Measurements from ENCODE around the gene ARTN.

The ARTN gene

GRCh38 chr1:43947874-43948437 is 14.4 kb downstream of the ARTN start:
- no peak for DNase-seq (ENCODE audit: low spot score)

DNA sequence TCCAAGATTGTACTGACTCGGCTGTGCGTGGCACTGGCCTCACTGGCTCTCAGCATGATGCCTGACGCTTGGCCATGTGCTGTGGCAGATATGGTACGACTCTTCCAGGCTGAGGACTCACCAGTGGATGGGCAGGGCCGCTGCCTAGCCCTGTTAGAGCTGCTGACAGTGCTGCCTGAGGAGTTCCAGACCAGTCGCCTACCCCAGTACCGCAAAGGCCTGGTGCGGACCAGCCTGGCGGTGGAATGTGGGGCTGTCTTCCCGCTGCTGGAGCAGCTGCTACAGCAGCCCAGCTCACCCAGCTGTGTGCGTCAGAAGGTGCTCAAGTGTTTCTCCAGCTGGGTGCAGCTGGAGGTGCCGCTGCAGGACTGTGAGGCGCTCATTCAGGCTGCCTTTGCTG is 16.1 kb downstream of the ARTN start:
- no peak for DNase-seq (ENCODE audit: low spot score)

DNA sequence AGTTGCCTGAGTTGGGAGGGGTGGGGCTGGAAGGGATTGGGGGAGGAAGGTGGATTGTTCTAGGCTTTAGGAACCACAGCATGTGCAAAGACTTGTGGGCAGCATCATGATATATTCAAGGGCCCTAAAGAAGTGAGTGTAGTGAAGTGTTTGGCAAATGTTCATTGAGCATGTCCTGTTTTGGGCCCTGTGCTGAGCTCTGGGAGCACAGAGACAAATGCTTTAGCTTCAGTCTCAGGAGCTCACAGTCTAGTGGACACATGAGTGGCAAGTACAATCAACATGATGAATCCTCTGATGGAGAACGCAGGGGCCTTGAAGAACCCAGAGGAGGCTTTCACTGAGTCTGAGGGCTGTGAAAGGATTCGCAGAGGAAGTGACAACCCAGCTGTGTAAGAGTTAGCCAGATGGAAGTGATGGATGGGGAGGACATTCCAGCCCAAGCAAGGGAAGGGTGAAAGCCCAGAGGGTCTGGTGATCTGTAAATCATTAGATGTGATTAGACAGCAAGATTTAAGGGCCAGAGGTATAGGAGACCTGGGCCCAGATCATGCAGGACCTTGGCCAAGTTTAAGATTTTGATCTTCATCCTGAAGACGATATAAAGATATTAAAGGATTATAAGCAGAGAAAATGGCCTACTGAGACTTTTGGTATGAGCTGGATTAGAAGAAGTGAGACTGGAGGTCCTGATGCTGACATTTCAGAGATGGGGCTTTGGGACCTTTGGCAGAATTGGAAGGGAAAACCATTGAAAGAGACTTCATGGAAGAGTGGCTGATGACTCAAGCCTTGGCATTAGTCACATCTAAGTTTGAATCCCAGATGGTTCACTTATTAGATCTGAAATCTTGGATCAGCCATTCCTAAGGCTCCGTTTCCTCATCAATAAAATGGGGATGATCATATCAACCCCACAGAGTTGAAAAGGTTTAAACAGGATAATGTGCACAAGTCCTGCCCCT is 17.7 kb downstream of the ARTN start:
- DNase-seq (ENCODE audit: low spot score): no peak

GRCh38 chr1:43952731-43953346 is 19.2 kb downstream of the ARTN start:
- DNase-seq (ENCODE audit: low spot score): no peak

DNA sequence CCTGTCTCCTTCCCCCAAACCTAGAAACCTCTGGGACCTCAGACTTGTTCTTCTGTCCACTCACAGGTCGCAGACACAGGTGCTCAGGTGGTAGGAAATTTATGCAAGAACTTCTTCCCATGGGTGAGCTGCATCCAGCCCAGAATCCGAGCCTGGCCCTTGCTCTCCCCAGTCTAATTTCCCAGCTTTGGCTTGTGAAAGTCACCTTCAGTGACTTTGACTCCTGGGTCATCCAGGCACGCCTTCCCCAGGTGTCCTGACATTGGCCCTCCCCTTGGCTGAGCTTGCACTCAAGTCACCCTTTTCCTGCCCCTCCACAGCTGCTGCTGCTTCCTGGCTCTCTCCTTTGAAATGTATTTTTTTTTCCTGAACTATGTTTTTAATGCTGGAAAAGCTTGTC is 19.8 kb downstream of the ARTN start:
- no peak for DNase-seq (ENCODE audit: low spot score)

DNA sequence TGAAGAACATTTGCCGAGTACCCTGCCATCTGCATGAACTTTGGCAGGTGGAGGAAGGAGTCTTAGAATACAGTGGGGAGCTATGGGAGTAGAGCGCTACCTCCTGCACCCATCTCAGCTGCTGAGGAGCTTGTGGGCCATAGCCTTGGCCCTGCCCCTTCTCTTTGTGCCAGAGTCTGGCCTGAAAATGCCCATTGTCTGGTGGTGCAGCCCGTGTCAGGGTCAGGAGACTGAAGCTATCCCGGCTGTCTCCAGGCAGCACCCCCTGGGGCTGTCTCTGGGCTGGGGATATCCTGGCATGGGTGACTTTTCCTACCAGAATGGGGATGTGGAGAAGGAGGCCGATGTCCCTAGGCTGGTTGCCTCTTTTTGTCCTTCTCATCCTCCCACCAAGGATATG is 20.4 kb downstream of the ARTN start:
- DNase-seq (ENCODE audit: low spot score): no peak

DNA sequence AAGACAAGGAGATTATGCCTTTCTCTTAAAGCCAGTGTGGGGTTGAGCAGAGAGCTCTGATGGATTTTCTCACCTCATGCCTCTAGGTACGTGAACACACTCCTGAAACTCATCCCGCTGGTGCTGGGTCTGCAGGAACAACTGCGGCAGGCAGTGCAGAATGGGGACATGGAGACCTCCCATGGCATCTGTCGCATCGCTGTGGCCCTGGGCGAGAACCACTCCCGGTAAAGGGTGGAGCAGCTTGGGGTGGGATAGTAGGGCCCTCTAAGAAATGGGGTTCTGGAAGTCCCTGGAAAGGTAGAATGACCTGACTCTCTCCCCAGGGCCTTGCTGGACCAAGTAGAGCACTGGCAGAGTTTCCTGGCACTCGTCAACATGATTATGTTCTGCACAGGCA is 22.6 kb downstream of the ARTN start:
- no peak for DNase-seq (ENCODE audit: low spot score)

GRCh38 chr1:43957407-43958040 is 23.9 kb downstream of the ARTN start:
- no peak for DNase-seq (ENCODE audit: low spot score)

GRCh38 chr1:43958351-43959255 is 25.0 kb downstream of the ARTN start:
- no peak for DNase-seq (ENCODE audit: low spot score)

- no peak for DNase-seq (ENCODE audit: low spot score)
Observed at GRCh38 chr1:43960798-43961197, 27.2 kb downstream of the ARTN start.

DNA sequence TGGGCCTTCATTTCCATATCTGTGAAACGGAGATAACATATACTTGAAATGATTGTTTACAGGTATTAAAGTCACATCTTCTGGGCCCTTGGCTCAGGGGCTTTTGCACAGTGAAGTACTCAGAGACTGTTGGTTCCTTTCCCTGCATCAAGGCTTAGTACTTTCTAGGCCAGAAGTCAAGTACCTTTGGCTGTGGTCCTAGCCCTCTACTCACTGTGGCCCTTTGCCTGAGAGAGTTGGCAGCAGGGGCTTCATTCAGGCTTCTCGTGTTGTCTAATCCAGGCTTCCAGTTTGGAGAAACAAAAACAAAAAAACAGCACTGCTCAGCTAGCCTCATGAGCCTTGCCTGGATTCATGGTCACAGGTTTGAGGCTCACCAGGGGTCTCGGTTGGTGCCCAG is 28.1 kb downstream of the ARTN start:
- no peak for DNase-seq (ENCODE audit: low spot score)

DNA sequence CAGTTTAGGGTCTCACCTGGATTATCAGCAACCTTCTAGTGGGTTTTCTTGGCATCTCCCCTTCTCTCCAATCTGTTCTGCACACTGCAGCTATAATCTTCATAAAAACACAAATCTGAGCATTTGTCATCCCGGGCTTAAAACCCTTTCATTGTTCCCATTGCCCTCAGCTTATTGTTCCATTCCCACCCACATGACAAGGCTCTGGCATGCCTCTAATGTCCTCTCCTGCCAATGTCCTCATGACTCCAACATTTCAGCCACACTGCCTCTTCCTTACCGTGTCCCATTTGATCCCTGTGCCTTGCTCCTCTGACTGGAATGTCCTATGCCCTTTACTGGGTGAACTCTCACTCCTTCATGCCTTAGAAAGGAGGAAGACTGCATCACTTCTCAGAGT is 28.7 kb downstream of the ARTN start:
- DNase-seq (ENCODE audit: low spot score): no peak

DNA sequence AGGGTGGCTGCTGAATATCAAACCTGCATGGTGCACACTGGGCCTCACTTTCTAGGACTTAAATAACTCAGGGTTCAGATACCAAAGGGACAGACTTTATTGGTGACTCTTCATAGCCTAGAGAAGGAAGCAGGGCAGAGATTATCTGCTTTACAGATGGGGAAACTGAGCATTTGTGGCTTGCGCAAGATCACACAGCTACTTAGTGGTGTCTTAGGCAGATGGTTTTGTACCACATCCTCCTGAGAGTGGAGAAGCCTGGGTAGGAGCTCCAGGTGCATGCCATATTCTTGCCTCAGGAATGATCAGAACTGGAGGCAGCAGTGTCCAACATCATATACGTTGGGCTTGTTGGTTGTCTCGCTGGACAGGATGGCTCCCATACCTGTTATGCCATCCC is 29.4 kb downstream of the ARTN start:
- DNase-seq (ENCODE audit: low spot score): no peak

DNA sequence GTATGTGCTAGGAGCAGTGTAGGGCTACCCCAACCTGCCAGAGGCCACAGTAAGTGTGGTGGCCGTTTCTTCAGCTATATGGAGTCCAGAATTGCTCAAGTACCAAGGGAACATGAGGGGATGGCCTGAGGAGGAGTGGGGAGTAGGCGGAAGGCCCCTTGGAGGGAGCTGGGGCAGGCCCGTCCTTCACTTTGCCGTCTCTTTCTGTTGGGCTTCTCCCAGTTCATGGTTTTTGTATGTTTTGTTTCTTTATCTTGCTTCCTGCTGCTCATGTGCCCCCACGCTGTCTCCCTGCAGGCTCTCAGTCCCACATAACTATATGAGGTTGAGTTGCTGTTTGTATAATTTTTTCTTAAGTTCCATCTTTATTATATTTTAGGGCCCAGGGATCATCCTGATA is 30.3 kb downstream of the ARTN start:
- no peak for DNase-seq (ENCODE audit: low spot score)

DNA sequence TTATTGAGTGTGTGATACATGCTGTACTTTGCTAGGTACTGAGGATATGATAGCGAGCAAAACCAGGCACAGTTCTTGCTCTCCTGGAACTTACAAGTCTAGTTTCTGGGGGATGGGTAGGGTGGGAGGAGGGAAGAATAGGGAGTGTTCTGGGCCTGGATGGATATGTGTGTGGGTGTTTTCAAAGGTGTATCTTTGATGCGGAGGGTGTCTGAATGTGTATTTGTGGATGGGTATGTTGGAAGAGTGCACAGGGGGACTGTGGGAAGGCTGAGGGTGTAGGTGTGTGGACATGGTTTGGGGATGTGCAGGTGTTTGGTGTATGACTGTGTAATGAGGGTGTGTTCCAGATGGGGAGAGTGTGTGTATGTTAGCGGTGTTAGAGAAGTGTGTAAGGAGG is 31.7 kb downstream of the ARTN start:
- DNase-seq (ENCODE audit: low spot score): no peak

GRCh38 chr1:43968348-43968948 is 34.8 kb downstream of the ARTN start:
- DNase-seq (ENCODE audit: low spot score): peak; percentile 48

- no peak for DNase-seq (ENCODE audit: low spot score)
Observed at GRCh38 chr1:43969416-43969745, 35.8 kb downstream of the ARTN start.

GRCh38 chr1:43969746-43970466 is 36.3 kb downstream of the ARTN start, which contains the start of gene DPH2:
Gene DPH2, plus strand, starts transcription at chr1:43970010. Its CDS starts 166 bp downstream, at chr1:43970176.
- DNase-seq (ENCODE audit: low spot score): peak; percentile 98

- peak; percentile 18 for DNase-seq (ENCODE audit: low spot score)
Observed at GRCh38 chr1:43970502-43970901, 36.9 kb downstream of the ARTN start.

GRCh38 chr1:43970911-43971310 is 37.3 kb downstream of the ARTN start:
- no peak for DNase-seq (ENCODE audit: low spot score)

Measured in NAMALWA (cell line).